A549 (cell line): ENCODE measurements around the gene XPO6. TPM values are rescaled to one million over a fixed set of nuclear protein-coding genes. Genes with fewer than 3 reads are reported as not detected.

Experiments used
- ATAC-seq, 2 experiments: fragments of 200-7000 bp in 1 of 2; fragments of >200 bp in 1 of 2; cut with Nextera tagmentation in 1 of 2; cut with Tn5 transposase in 1 of 2; 3 replicates each; pipeline versions ENCODE4 v1.8.0 to v1.9.1; 2018 to 2020; ENCODE audit warnings: mild to moderate bottlenecking in 1 of 2, moderate library complexity in 1 of 2
- CTCF ChIA-PET: fragments of 300-600 bp; sonication (Branson Sonifier 250); formaldehyde crosslinking; extraction: SDS; loops from one replicate; lab custom pipeline; 2021; ENCODE audit warnings: antibody characterized with exemption, inconsistent platforms; lab: Yijun Ruan, JAX
- POLR2A ChIA-PET: fragments of 350-600 bp; formaldehyde crosslinking; extraction: SDS; loops from one replicate; lab custom pipeline; 2021; ENCODE audit warnings: antibody characterized with exemption, inconsistent platforms; lab: Yijun Ruan, JAX
- DNase-seq, 2 experiments: peaks; one replicate each; pipeline versions ENCODE4 v3.0.0 to v3.0.0-alpha.2; 2011 to 2016; ENCODE audit warnings: low read depth in 1 of 2, low spot score in 1 of 2
- FAIRE-seq: peaks from 2 replicates; lab custom pipeline; 2011; peaks lifted over from hg19 to GRCh38; lab: Jason Lieb, UNC
- H3K27ac ChIP-seq, 2 experiments: fragments of >200 bp; sonication (Bioruptor Twin); formaldehyde crosslinking; 3 replicates each; pipeline ENCODE4 v1.5.1; 2016 to 2017
- H3K4me1 ChIP-seq: fragments of >200 bp; sonication (Bioruptor Twin); formaldehyde crosslinking; 3 replicates; pipeline ENCODE4 v1.6.1; 2016
- H3K4me2 ChIP-seq: fragments of >200 bp; sonication (Bioruptor Twin); formaldehyde crosslinking; 3 replicates; pipeline ENCODE4 v1.6.1; 2016
- H3K4me3 ChIP-seq: fragments of >200 bp; sonication (Bioruptor Twin); formaldehyde crosslinking; 3 replicates; pipeline ENCODE4 v1.5.1; 2016
- H3K9me3 ChIP-seq: fragments of >200 bp; sonication (Bioruptor Twin); formaldehyde crosslinking; 3 replicates; pipeline ENCODE4 v1.6.1; 2016
- ATOH8 ChIP-seq: fragments of 250-450 bp; sonication (Bioruptor Pico); IDR thresholded peaks from 2 replicates; pipeline ENCODE4 v1.5.0; 2020; ENCODE audit warnings: low read depth, mild to moderate bottlenecking, moderate library complexity
- BCL3 ChIP-seq: fragments of >200 bp; sonication (Bioruptor Twin); formaldehyde crosslinking; IDR thresholded peaks from 3 replicates; pipeline ENCODE4 v1.6.1; 2016
- BHLHE40 ChIP-seq: IDR thresholded peaks from 2 replicates; pipeline ENCODE4 v1.6.1; 2012; ENCODE audit warnings: low read depth, low read length, inconsistent platforms
- CBX2 ChIP-seq: fragments of 200-600 bp; sonication (generic); IDR thresholded peaks from 2 replicates; pipeline ENCODE4 v1.6.1; 2016; ENCODE audit warnings: low read depth, mild to moderate bottlenecking, borderline replicate concordance
- CHD2 ChIP-seq: fragments of 150-350 bp; IDR thresholded peaks from 2 replicates; pipeline ENCODE4 v1.6.1; 2014; ENCODE audit warnings: low read length; ENCODE audit not compliant: partially characterized antibody
- ESRRA ChIP-seq: fragments of 150-350 bp; IDR thresholded peaks from 2 replicates; pipeline ENCODE4 v1.6.1; 2014; ENCODE audit warnings: mild to moderate bottlenecking, low read length, borderline replicate concordance
- FOXS1 ChIP-seq: fragments of 250-450 bp; sonication (Bioruptor Pico); IDR thresholded peaks from 2 replicates; pipeline ENCODE4 v1.5.0; 2020; ENCODE audit warnings: mild to moderate bottlenecking, moderate library complexity
- KDM1A ChIP-seq: fragments of 200-600 bp; sonication (generic); IDR thresholded peaks from 2 replicates; pipeline ENCODE4 v1.6.1; 2016; ENCODE audit warnings: low read depth, mild to moderate bottlenecking
- MYC ChIP-seq: IDR thresholded peaks from 2 replicates; pipeline ENCODE4 v1.6.1; 2012; ENCODE audit warnings: mild to moderate bottlenecking, inconsistent platforms, low read length, improper control_type of control experiment, borderline replicate concordance
- NR3C1 ChIP-seq: fragments of >200 bp; sonication (Bioruptor Twin); formaldehyde crosslinking; IDR thresholded peaks from 3 replicates; pipeline ENCODE4 v1.6.1; 2017
- PHF8 ChIP-seq: fragments of 200-600 bp; sonication (generic); IDR thresholded peaks from 2 replicates; pipeline ENCODE4 v1.6.1; 2016; ENCODE audit warnings: low read depth, mild to moderate bottlenecking, antibody characterized with exemption, moderate library complexity, borderline replicate concordance
- RCOR1 ChIP-seq: fragments of 150-350 bp; IDR thresholded peaks from 2 replicates; pipeline ENCODE4 v1.6.1; 2014; ENCODE audit warnings: antibody characterized with exemption, low read length, low read depth
- REST ChIP-seq: fragments of 200-600 bp; sonication (generic); IDR thresholded peaks from 2 replicates; pipeline ENCODE4 v1.6.1; 2016; ENCODE audit warnings: antibody characterized with exemption, mild to moderate bottlenecking, moderate library complexity
- RFX5 ChIP-seq: fragments of 450-650 bp; IDR thresholded peaks from 2 replicates; pipeline ENCODE4 v1.7.1; 2014; ENCODE audit warnings: antibody characterized with exemption, mild to moderate bottlenecking, moderate library complexity
- RNF2 ChIP-seq: fragments of 200-600 bp; sonication (generic); IDR thresholded peaks from 2 replicates; pipeline ENCODE4 v1.6.1; 2016; ENCODE audit warnings: low read depth, mild to moderate bottlenecking, antibody characterized with exemption, moderate library complexity, borderline replicate concordance
- SMC3 ChIP-seq: fragments of >200 bp; sonication (Bioruptor Twin); formaldehyde crosslinking; IDR thresholded peaks from 3 replicates; pipeline ENCODE4 v1.6.1; 2018; ENCODE audit warnings: inconsistent platforms
- SREBF2 ChIP-seq: fragments of 450-650 bp; IDR thresholded peaks from 2 replicates; pipeline ENCODE4 v1.6.1; 2014; ENCODE audit warnings: mild to moderate bottlenecking, moderate library complexity
- TFCP2L1 ChIP-seq: fragments of 250-450 bp; sonication (Bioruptor Pico); IDR thresholded peaks from 2 replicates; pipeline ENCODE4 v1.5.0; 2021; ENCODE audit warnings: mild to moderate bottlenecking
- WGBS: methylation state at CpG from one replicate; pipeline ENCODE4 v1.1.6; 2017; ENCODE audit errors: missing lambda C conversion rate; 5-methylcytosine and 5-hydroxymethylcytosine counted together
- polyA plus RNA-seq, 4 experiments: library from polyadenylated mRNA; depleted of rRNA in 3 of 4; stranded (reverse); fragments of >200 nt; fragmentation: RNase III in 1 of 4; extraction: RNeasy Plus Mini Kit Qiagen cat#74134 plus additional on column Dnase treatment in 1 of 4; gene quantifications; 2 replicates in 3 of 4; 3 replicates in 1 of 4; pipeline ENCODE4 v1.2.3, GENCODE V29; 2011 to 2017
- TF ChIP-seq, protein P1 (sequence below): fragments of 150-350 bp; IDR thresholded peaks from 2 replicates; pipeline ENCODE4 v1.6.1; 2014; ENCODE audit warnings: low read depth, mild to moderate bottlenecking, low read length
- TF ChIP-seq, protein P2 (sequence below): fragments of >200 bp; sonication (Bioruptor Twin); formaldehyde crosslinking; IDR thresholded peaks from 3 replicates; pipeline ENCODE4 v1.5.1; 2016

XPO6 gene
- polyA plus RNA-seq, 2 of the 4 experiments (the other 2 are of a cell fraction): 63.0 to 108 TPM

DNA sequence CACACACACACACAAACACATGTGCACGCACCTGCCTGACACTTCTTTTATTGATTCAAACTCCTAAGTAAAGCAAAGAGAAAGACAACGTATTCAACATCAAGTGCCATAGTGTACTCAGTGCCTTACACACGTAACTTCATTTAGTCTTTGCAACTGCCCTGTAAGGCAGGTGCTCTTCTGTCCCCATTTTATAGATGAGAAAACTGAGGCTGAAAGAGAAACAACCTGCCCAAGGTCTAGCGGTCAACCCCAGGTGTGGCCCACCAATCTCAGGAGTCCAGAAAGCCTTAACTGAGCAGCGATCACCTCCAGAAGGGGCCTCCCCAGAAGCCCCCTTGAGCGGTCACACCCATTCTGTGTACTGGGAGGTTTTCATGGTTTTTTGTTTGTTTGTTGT is 137.9 kb downstream of the XPO6 start:
- no peak for TF ChIP-seq KDM1A
- no peak for TF ChIP-seq ATOH8 (CRISPR knock-in tag)
- TF ChIP-seq PHF8: no peak
- TF ChIP-seq BHLHE40: no peak
- no peak for TF ChIP-seq SREBF2
- TF ChIP-seq, protein P1, sequence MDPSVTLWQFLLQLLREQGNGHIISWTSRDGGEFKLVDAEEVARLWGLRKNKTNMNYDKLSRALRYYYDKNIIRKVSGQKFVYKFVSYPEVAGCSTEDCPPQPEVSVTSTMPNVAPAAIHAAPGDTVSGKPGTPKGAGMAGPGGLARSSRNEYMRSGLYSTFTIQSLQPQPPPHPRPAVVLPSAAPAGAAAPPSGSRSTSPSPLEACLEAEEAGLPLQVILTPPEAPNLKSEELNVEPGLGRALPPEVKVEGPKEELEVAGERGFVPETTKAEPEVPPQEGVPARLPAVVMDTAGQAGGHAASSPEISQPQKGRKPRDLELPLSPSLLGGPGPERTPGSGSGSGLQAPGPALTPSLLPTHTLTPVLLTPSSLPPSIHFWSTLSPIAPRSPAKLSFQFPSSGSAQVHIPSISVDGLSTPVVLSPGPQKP: no peak
- no peak for TF ChIP-seq BCL3
- TF ChIP-seq SMC3: no peak
- TF ChIP-seq, protein P2, sequence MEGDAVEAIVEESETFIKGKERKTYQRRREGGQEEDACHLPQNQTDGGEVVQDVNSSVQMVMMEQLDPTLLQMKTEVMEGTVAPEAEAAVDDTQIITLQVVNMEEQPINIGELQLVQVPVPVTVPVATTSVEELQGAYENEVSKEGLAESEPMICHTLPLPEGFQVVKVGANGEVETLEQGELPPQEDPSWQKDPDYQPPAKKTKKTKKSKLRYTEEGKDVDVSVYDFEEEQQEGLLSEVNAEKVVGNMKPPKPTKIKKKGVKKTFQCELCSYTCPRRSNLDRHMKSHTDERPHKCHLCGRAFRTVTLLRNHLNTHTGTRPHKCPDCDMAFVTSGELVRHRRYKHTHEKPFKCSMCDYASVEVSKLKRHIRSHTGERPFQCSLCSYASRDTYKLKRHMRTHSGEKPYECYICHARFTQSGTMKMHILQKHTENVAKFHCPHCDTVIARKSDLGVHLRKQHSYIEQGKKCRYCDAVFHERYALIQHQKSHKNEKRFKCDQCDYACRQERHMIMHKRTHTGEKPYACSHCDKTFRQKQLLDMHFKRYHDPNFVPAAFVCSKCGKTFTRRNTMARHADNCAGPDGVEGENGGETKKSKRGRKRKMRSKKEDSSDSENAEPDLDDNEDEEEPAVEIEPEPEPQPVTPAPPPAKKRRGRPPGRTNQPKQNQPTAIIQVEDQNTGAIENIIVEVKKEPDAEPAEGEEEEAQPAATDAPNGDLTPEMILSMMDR: no peak
- no peak for TF ChIP-seq FOXS1
- TF ChIP-seq RNF2: no peak
- TF ChIP-seq RCOR1: no peak
- TF ChIP-seq MYC: no peak
- WGBS: 55% methylated on average over 6 of the region's 6 CpGs
- ChIA-PET POLR2A (no interaction called here), CTCF (interaction anchor here (1.3 kb wide), 1 partner anchor 102 kb away, joined by 4 read pairs; no protein-coding TSS in a partner anchor)
- H3K4me1 ChIP-seq: no peaks in the 10 kb centered on the region
- H3K9me3 ChIP-seq: no peaks in the 10 kb centered on the region
- no peak overlapping the region for H3K4me2 ChIP-seq
- ATAC-seq (no peak), DNase-seq (no peak), FAIRE-seq (no peak)
- H3K4me3 ChIP-seq: no peak overlapping the region
- H3K27ac ChIP-seq: no peak overlapping the region

GRCh38 chr16:28072087-28072486 is 139.7 kb downstream of the XPO6 start:
- ATAC-seq: no peak
- no peak overlapping the region for H3K4me3 ChIP-seq
- no peak for DNase-seq
- ChIA-PET POLR2A (no interaction called here), CTCF (interaction anchor here (0.7 to 6.4 kb wide), 8 partner anchors 8 to 432 kb away, joined by 4 to 74 read pairs (median 15); no protein-coding TSS in a partner anchor)
- no peaks in the 10 kb centered on the region for H3K9me3 ChIP-seq
- no peaks in the 10 kb centered on the region for H3K4me1 ChIP-seq
- FAIRE-seq: no peak
- H3K27ac ChIP-seq: no peak overlapping the region
- TF ChIP-seq CBX2: no peak
- TF ChIP-seq, all 56 proteins: peak for 0
- WGBS: 7% methylated on average over 4 of the region's 4 CpGs
- no peak overlapping the region for H3K4me2 ChIP-seq

GRCh38 chr16:28069971-28070794 is 141.6 kb downstream of the XPO6 start:
- CTCF ChIA-PET: interaction anchor here (0.6 to 6.4 kb wide), 63 partner anchors 8 to 579 kb away, joined by 3 to 74 read pairs (median 4); no protein-coding TSS in a partner anchor
- WGBS: 50% methylated on average over 31 of the region's 31 CpGs
- Histone ChIP-seq H3K27ac (no peak overlapping the region), H3K4me1 (no peaks in the 10 kb centered on the region), H3K9me3 (no peaks in the 10 kb centered on the region), H3K4me3 (no peak overlapping the region), H3K4me2 (no peak overlapping the region)
- ATAC-seq: peak; percentile 10 to 35; a peak in 3 of 6 replicates
- POLR2A ChIA-PET: no interaction called here
- no peak for FAIRE-seq
- DNase-seq: no peak
- no peak for TF ChIP-seq ESRRA
- no peak for TF ChIP-seq REST
- TF ChIP-seq, protein P2: no peak
- no peak for TF ChIP-seq NR3C1
- TF ChIP-seq RFX5: no peak
- TF ChIP-seq TFCP2L1 (CRISPR knock-in tag): no peak
- TF ChIP-seq CHD2: no peak
